Neural progenitor cell (in vitro differentiated cells): ENCODE results near the gene ACYP2. TPM values are rescaled to one million over a fixed set of nuclear protein-coding genes. Genes with fewer than 3 reads are reported as not detected.

Experiments
- DNase-seq: peaks from one replicate; pipeline ENCODE4 v3.0.0-alpha.2; 2016; ENCODE audit warnings: low spot score
- H2AFZ ChIP-seq: fragments of 200-600 bp; sonication (generic); replicated peaks from 2 replicates; pipeline ENCODE4 v1.6.1; 2016; ENCODE audit warnings: antibody characterized with exemption
- H3F3A ChIP-seq: fragments of 200-600 bp; sonication (generic); 2 replicates; pipeline ENCODE4 v1.6.1; 2016; ENCODE audit warnings: antibody characterized with exemption, low read depth
- H3K27ac ChIP-seq: fragments of 200-600 bp; sonication (generic); 2 replicates; pipeline ENCODE4 v1.5.1; 2016; ENCODE audit warnings: mild to moderate bottlenecking
- H3K27me3 ChIP-seq: fragments of 200-600 bp; sonication (generic); 2 replicates; pipeline ENCODE4 v1.6.1; 2016; ENCODE audit warnings: mild to moderate bottlenecking, moderate library complexity
- H3K36me3 ChIP-seq: fragments of 200-600 bp; sonication (generic); 2 replicates; pipeline ENCODE4 v1.5.1; 2016
- H3K4me1 ChIP-seq: fragments of 200-600 bp; sonication (generic); 2 replicates; pipeline ENCODE4 v1.6.1; 2016; ENCODE audit warnings: mixed run types
- H3K4me2 ChIP-seq: fragments of 200-600 bp; sonication (generic); 2 replicates; pipeline ENCODE4 v1.6.1; 2016
- H3K4me3 ChIP-seq: fragments of 200-600 bp; sonication (generic); 2 replicates; pipeline ENCODE4 v1.5.1; 2016
- H3K79me2 ChIP-seq: fragments of 200-600 bp; sonication (generic); 2 replicates; pipeline ENCODE4 v1.6.1; 2016; ENCODE audit warnings: low read depth
- H3K9ac ChIP-seq: fragments of 200-600 bp; sonication (generic); 2 replicates; pipeline ENCODE4 v1.6.1; 2016
- H3K9me3 ChIP-seq: fragments of 200-600 bp; sonication (generic); 2 replicates; pipeline ENCODE4 v1.5.1; 2016; ENCODE audit warnings: low read depth
- H4K20me1 ChIP-seq: fragments of 200-600 bp; sonication (generic); 2 replicates; pipeline ENCODE4 v1.6.1; 2016; ENCODE audit warnings: low read depth
- H3K27ac Mint-ChIP-seq: 3 replicates; pipeline ENCODE4 v1.8.0; 2021; ENCODE audit warnings: mixed read lengths
- H3K27me3 Mint-ChIP-seq: 2 replicates; pipeline ENCODE4 v1.8.0; 2022; ENCODE audit warnings: low read depth, mild to moderate bottlenecking, inconsistent platforms, moderate library complexity, mixed read lengths; ENCODE audit not compliant: insufficient read depth
- H3K36me3 Mint-ChIP-seq: 3 replicates; pipeline ENCODE4 v1.8.0; 2021; ENCODE audit warnings: mixed read lengths
- H3K4me1 Mint-ChIP-seq: 3 replicates; pipeline ENCODE4 v1.8.0; 2021; ENCODE audit warnings: mixed read lengths
- H3K4me3 Mint-ChIP-seq: 3 replicates; pipeline ENCODE4 v1.8.0; 2021; ENCODE audit warnings: mild to moderate bottlenecking, moderate library complexity, mixed read lengths
- H3K9me3 Mint-ChIP-seq: 3 replicates; pipeline ENCODE4 v1.8.0; 2020; ENCODE audit warnings: mixed read lengths
- CTCF ChIP-seq: fragments of 200-600 bp; sonication (generic); IDR thresholded peaks from 2 replicates; pipeline ENCODE4 v1.5.1; 2017; ENCODE audit warnings: antibody characterized with exemption, mild to moderate bottlenecking
- EZH2 ChIP-seq: fragments of 200-600 bp; sonication (generic); IDR thresholded peaks from 2 replicates; pipeline ENCODE4 v1.6.1; 2017; ENCODE audit warnings: antibody characterized with exemption, mild to moderate bottlenecking, moderate library complexity
- EZH2phosphoT487 ChIP-seq: fragments of 200-600 bp; sonication (generic); IDR thresholded peaks from 2 replicates; pipeline ENCODE4 v1.6.1; 2017; ENCODE audit warnings: antibody characterized with exemption
- total RNA-seq: library from RNA; depleted of rRNA; stranded (reverse); fragments of >200 nt; gene quantifications from 2 replicates; pipeline ENCODE4 v1.2.3, GENCODE V29; 2015; ENCODE audit warnings: low replicate concordance

ACYP2 gene
- total RNA-seq, 1 donor from 2014 or later: 9.7 TPM

GRCh38 chr2:54196646-54197045, 81.2 kb downstream of the ACYP2 start:
- Histone ChIP-seq H3K36me3 (no peaks in the 10 kb centered on the region), H3K27ac (no peak overlapping the region), H3K79me2 (no peaks in the 10 kb centered on the region), H3K9me3 (no peaks in the 10 kb centered on the region), H3K4me3 (no peak overlapping the region), H4K20me1 (no peaks in the 10 kb centered on the region), H3K27me3 (no peaks in the 10 kb centered on the region), H2AFZ (no peak overlapping the region), H3K4me1 (no peaks in the 10 kb centered on the region), H3F3A (no peaks in the 10 kb centered on the region), H3K9ac (no peak overlapping the region), H3K4me2 (no peak overlapping the region)
- no peak for TF ChIP-seq EZH2phosphoT487
- no peak for TF ChIP-seq EZH2
- no peak for TF ChIP-seq CTCF
- Mint-ChIP-seq H3K4me1 (no peaks in the 10 kb centered on the region), H3K36me3 (no peaks in the 10 kb centered on the region), H3K9me3 (no peaks in the 10 kb centered on the region), H3K27ac (no peak overlapping the region), H3K4me3 (no peak overlapping the region), H3K27me3 (no peaks in the 10 kb centered on the region)
- no peak for DNase-seq

- DNase-seq: no peak
- H3K27me3 Mint-ChIP-seq: no peaks in the 10 kb centered on the region
Observed at GRCh38 chr2:54204476-54204875, 89.1 kb downstream of the ACYP2 start.

GRCh38 chr2:54206596-54206995, 91.2 kb downstream of the ACYP2 start:
- Histone ChIP-seq H3K4me1 (peaks cover 6% of the 10 kb centered on the region), H3K4me3 (no peak overlapping the region), H3K36me3 (no peaks in the 10 kb centered on the region), H3K79me2 (no peaks in the 10 kb centered on the region), H2AFZ (no peak overlapping the region), H3F3A (no peaks in the 10 kb centered on the region), H3K27me3 (no peaks in the 10 kb centered on the region), H4K20me1 (no peaks in the 10 kb centered on the region), H3K9me3 (no peaks in the 10 kb centered on the region), H3K27ac (no peak overlapping the region), H3K9ac (no peak overlapping the region), H3K4me2 (no peak overlapping the region)
- no peak overlapping the region for H3K27ac Mint-ChIP-seq
- no peaks in the 10 kb centered on the region for H3K9me3 Mint-ChIP-seq
- peak; percentile 7 for DNase-seq
- TF ChIP-seq EZH2 (no peak), CTCF (peak; percentile 64)
- peaks cover 15% of the 10 kb centered on the region for H3K4me1 Mint-ChIP-seq
- H3K27me3 Mint-ChIP-seq: peaks cover 2% of the 10 kb centered on the region
- H3K4me3 Mint-ChIP-seq: no peak overlapping the region
- H3K36me3 Mint-ChIP-seq: no peaks in the 10 kb centered on the region

More at GRCh38 chr2:54204476-54204875, 89.1 kb downstream of the ACYP2 start:
- Mint-ChIP-seq H3K9me3 (no peaks in the 10 kb centered on the region), H3K36me3 (no peaks in the 10 kb centered on the region), H3K4me1 (peaks cover 15% of the 10 kb centered on the region), H3K27ac (no peak overlapping the region), H3K4me3 (no peak overlapping the region)
- H3F3A ChIP-seq: no peaks in the 10 kb centered on the region
- no peak overlapping the region for H3K4me3 ChIP-seq
- H3K4me2 ChIP-seq: no peak overlapping the region
- H2AFZ ChIP-seq: no peak overlapping the region
- no peaks in the 10 kb centered on the region for H3K79me2 ChIP-seq
- H3K4me1 ChIP-seq: peaks cover 6% of the 10 kb centered on the region
- TF ChIP-seq EZH2phosphoT487 (no peak), EZH2 (no peak), CTCF (no peak)
- H3K9ac ChIP-seq: no peak overlapping the region
- no peaks in the 10 kb centered on the region for H3K9me3 ChIP-seq
- no peaks in the 10 kb centered on the region for H3K36me3 ChIP-seq
- no peaks in the 10 kb centered on the region for H4K20me1 ChIP-seq
- no peak overlapping the region for H3K27ac ChIP-seq
- no peaks in the 10 kb centered on the region for H3K27me3 ChIP-seq
